Activated T-helper 17 cell treated with anti-CD3 and anti-CD28 coated beads, Interleukin-2, amount 50 U/mL, for 72 hours (primary cell): ENCODE data around the gene TMEM245. TPM values are rescaled to one million over a fixed set of nuclear protein-coding genes. Genes with fewer than 3 reads are reported as not detected.

Experiments used
- ATAC-seq: fragments of 150-1000 bp; cut with Tn5 transposase; replicated peaks from 2 replicates; pipeline ENCODE4 v1.10.0; 2021; ENCODE audit warnings: mild to moderate bottlenecking, moderate library complexity
- H3K27ac Mint-ChIP-seq: one replicate; pipeline ENCODE4 v1.8.0; 2022; ENCODE audit warnings: mixed read lengths
- H3K27me3 Mint-ChIP-seq: one replicate; pipeline ENCODE4 v1.8.0; 2022; ENCODE audit warnings: mixed read lengths
- H3K36me3 Mint-ChIP-seq: one replicate; pipeline ENCODE4 v1.8.0; 2022; ENCODE audit warnings: low read depth, mild to moderate bottlenecking, mixed read lengths
- H3K4me1 Mint-ChIP-seq: one replicate; pipeline ENCODE4 v1.8.0; 2022; ENCODE audit warnings: mixed read lengths
- H3K4me3 Mint-ChIP-seq: one replicate; pipeline ENCODE4 v1.8.0; 2022; ENCODE audit warnings: mild to moderate bottlenecking, mixed read lengths
- H3K9me3 Mint-ChIP-seq: one replicate; pipeline ENCODE4 v1.8.0; 2022; ENCODE audit warnings: mixed read lengths
- total RNA-seq, 2 donors: library from RNA; stranded (reverse); gene quantifications; one replicate each; pipeline ENCODE4 v1.2.3, GENCODE V29; 2022

TMEM245 gene
- total RNA-seq, 2 donors from 2014 or later = 19.3 to 22.3 TPM

DNA sequence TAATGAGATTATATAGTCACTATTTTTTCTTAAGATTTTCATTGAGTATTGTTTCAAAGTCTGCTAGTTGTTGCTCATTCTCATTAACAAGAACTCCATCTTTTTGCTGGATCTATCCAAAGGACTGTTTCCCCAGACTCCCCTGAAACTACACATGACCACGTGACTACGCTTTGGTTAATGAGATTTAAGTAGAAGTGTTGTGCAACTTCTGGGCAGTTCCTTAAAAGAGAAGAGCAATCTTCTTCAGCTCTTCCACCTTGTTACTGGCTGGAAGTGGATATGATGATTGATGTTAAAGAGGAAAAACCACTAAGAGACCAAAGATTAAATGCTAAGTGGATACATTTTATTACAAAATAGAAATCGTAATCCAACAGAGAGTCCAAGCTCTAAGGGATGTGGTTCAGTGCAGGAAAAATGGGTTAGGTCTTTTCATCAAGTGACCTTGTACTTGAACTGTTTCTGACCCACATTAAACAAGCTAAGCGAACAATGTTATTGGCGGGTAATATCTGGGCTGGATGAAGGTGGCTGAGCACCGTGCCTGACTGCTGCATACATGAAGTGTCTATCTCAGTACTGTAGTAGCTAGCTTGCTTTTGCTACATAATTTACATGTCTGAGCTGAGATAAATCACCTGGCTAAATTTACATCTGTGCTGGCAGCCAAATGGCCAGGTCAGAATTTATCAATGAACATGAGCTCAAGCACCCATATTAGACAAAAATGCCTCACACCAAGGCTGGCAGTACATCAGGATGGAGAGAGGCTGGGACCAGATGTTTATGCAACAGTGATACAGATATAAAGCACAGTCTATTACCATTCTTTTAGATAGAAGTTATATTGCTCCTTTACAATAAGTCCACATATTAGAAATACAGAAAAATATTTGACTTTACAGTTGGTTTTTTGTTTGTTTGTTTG lies 98.9 kb downstream of the TMEM245 start:
- Mint-ChIP-seq H3K27me3 (no peaks in the 10 kb centered on the region), H3K36me3 (peaks cover 39% of the 10 kb centered on the region), H3K4me1 (no peaks in the 10 kb centered on the region), H3K9me3 (no peaks in the 10 kb centered on the region), H3K27ac (no peak overlapping the region), H3K4me3 (no peak overlapping the region)
- ATAC-seq = no peak

GRCh38 chr9:109020113-109020512 lies 99.6 kb downstream of the TMEM245 start:
- H3K9me3 Mint-ChIP-seq = no peaks in the 10 kb centered on the region
- H3K36me3 Mint-ChIP-seq = peaks cover 35% of the 10 kb centered on the region
- no peak for ATAC-seq
- no peak overlapping the region for H3K27ac Mint-ChIP-seq
- no peaks in the 10 kb centered on the region for H3K4me1 Mint-ChIP-seq
- no peaks in the 10 kb centered on the region for H3K27me3 Mint-ChIP-seq
- no peak overlapping the region for H3K4me3 Mint-ChIP-seq

GRCh38 chr9:109019420-109019819 lies 100.3 kb downstream of the TMEM245 start:
- no peak overlapping the region for H3K4me3 Mint-ChIP-seq
- no peak overlapping the region for H3K27ac Mint-ChIP-seq
- no peaks in the 10 kb centered on the region for H3K4me1 Mint-ChIP-seq
- no peak for ATAC-seq
- H3K27me3 Mint-ChIP-seq = no peaks in the 10 kb centered on the region
- no peaks in the 10 kb centered on the region for H3K9me3 Mint-ChIP-seq
- H3K36me3 Mint-ChIP-seq = peaks cover 30% of the 10 kb centered on the region

DNA sequence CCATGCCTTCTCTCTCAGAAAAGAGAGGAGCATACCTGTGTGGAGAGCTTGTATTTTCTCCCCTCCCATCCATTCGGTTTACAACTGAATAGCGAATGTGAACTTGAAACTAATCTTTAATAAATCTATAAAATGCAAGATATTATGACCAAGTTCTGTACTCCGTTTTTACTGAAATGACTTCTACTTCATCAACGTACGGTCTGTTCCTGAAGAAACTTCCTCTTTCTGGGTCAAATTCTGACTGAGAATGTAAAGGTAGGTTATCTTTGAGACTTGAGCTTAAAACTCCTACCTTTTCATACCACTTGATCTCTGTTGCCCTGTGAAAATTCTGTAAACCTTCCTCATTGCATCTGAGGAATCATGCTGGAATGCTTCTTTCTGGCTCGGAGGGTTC lies 102.3 kb downstream of the TMEM245 start:
- H3K4me1 Mint-ChIP-seq = peaks cover 1% of the 10 kb centered on the region
- H3K9me3 Mint-ChIP-seq = no peaks in the 10 kb centered on the region
- H3K27me3 Mint-ChIP-seq = no peaks in the 10 kb centered on the region
- H3K36me3 Mint-ChIP-seq = peaks cover 25% of the 10 kb centered on the region
- no peak overlapping the region for H3K27ac Mint-ChIP-seq
- no peak overlapping the region for H3K4me3 Mint-ChIP-seq
- ATAC-seq = no peak

- no peaks in the 10 kb centered on the region for H3K27me3 Mint-ChIP-seq
- H3K4me1 Mint-ChIP-seq = peaks cover 4% of the 10 kb centered on the region
- H3K4me3 Mint-ChIP-seq = no peak overlapping the region
- no peak for ATAC-seq
- peaks cover 29% of the 10 kb centered on the region for H3K36me3 Mint-ChIP-seq
- H3K27ac Mint-ChIP-seq = no peak overlapping the region
- H3K9me3 Mint-ChIP-seq = no peaks in the 10 kb centered on the region
Measured at GRCh38 chr9:109017061-109017460, 102.7 kb downstream of the TMEM245 start.

- Mint-ChIP-seq H3K9me3 (no peaks in the 10 kb centered on the region), H3K36me3 (peaks cover 28% of the 10 kb centered on the region), H3K4me1 (peaks cover 14% of the 10 kb centered on the region), H3K27ac (no peak overlapping the region), H3K4me3 (no peak overlapping the region), H3K27me3 (no peaks in the 10 kb centered on the region)
- no peak for ATAC-seq
Measured at GRCh38 chr9:109016132-109016531, 103.6 kb downstream of the TMEM245 start.

GRCh38 chr9:109014608-109015280 lies 105.0 kb downstream of the TMEM245 start:
- peaks cover 23% of the 10 kb centered on the region for H3K4me1 Mint-ChIP-seq
- H3K27me3 Mint-ChIP-seq = no peaks in the 10 kb centered on the region
- H3K36me3 Mint-ChIP-seq = peaks cover 16% of the 10 kb centered on the region
- ATAC-seq = no peak
- H3K4me3 Mint-ChIP-seq = no peak overlapping the region
- H3K9me3 Mint-ChIP-seq = no peaks in the 10 kb centered on the region
- H3K27ac Mint-ChIP-seq = no peak overlapping the region

GRCh38 chr9:109013679-109014607 lies 105.8 kb downstream of the TMEM245 start:
- H3K9me3 Mint-ChIP-seq = no peaks in the 10 kb centered on the region
- no peak overlapping the region for H3K27ac Mint-ChIP-seq
- H3K4me3 Mint-ChIP-seq = peak overlapping the region; percentile 82
- H3K4me1 Mint-ChIP-seq = peaks cover 23% of the 10 kb centered on the region
- ATAC-seq = no peak
- H3K27me3 Mint-ChIP-seq = no peaks in the 10 kb centered on the region
- peaks cover 8% of the 10 kb centered on the region for H3K36me3 Mint-ChIP-seq

GRCh38 chr9:109012876-109013678 lies 106.7 kb downstream of the TMEM245 start, which contains the start of gene CTNNAL1:
TSS of gene CTNNAL1 (minus strand) at chr9:109013499. CDS start at chr9:109013442, 57 bp downstream.
- H3K4me3 Mint-ChIP-seq = peak within 1 kb of the TSS; percentile 98
- H3K27me3 Mint-ChIP-seq = no peaks in the 10 kb centered on the region
- peak within 1 kb of the TSS; percentile 97 for H3K27ac Mint-ChIP-seq
- peaks cover 5% of the 10 kb centered on the region for H3K36me3 Mint-ChIP-seq
- peaks cover 23% of the 10 kb centered on the region for H3K4me1 Mint-ChIP-seq
- peak; percentile 77 for ATAC-seq
- no peaks in the 10 kb centered on the region for H3K9me3 Mint-ChIP-seq

DNA sequence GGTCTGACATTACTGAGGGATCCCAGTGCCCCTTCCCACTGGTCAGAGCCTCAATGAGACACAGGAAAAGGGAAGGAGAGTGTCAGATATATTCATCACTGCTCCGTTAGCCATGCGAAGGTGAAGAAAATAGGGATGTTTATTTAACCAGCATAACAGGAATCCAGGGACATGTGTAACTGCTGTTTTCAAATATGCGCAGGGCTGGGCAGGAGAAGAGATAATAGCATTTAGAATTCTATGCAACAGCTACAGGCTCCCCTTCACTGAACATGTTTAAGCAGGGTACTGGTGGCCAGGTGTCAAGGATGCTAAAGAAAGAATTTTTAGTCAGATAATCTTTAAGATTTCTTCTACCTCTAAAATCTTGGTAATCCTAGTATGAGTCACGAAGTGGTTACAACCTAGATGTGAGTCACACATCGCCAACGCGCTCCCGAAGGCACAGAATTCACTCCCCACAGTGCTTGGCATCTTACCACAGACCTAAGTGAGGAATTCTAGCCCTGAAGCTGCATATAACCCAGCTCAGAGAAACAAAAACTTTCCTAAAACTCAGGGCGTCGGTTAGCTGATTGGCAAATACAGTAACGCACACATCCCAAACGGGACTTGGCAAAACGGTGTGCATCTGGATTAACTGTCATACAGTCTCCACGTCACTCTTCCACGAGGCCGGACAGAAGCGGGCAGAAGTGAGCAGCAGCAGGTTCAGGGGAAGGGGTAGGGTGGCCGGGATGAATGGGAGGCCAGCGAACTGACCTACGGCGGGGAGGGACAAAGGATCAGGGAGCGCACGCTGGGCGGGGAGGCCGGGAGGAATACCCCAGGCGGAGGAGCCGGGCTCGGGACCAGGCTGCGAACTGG lies 107.5 kb downstream of the TMEM245 start:
- Mint-ChIP-seq H3K27ac (peak overlapping the region; percentile 97), H3K9me3 (no peaks in the 10 kb centered on the region), H3K4me1 (peaks cover 23% of the 10 kb centered on the region), H3K27me3 (no peaks in the 10 kb centered on the region), H3K36me3 (peaks cover 5% of the 10 kb centered on the region), H3K4me3 (peak overlapping the region; percentile 98)
- ATAC-seq = peak; percentile 71

DNA sequence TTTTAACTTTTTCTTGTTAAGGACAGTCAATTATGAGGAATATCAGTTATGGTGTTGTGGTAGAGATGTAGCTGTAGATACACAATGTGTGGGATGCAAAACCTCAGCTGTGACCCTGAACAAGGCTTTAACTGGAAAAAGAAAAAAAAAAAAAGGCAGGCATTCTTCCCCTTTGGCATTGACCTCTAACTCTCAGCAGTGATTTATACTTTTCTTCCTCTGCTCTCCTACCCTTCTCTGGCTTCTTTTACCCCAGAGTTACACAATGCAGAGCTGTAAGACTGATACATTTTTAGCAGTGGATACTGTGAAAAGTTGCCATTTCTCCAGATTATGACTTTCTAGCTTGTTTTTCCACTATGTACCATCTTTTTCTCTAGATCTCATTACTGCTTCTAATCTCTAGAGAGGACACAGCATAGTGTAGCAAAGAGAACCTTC lies 108.5 kb downstream of the TMEM245 start:
- Mint-ChIP-seq H3K36me3 (peaks cover 5% of the 10 kb centered on the region), H3K4me3 (peak overlapping the region; percentile 98), H3K27ac (peak overlapping the region; percentile 97), H3K27me3 (no peaks in the 10 kb centered on the region), H3K4me1 (peaks cover 23% of the 10 kb centered on the region), H3K9me3 (no peaks in the 10 kb centered on the region)
- no peak for ATAC-seq

DNA sequence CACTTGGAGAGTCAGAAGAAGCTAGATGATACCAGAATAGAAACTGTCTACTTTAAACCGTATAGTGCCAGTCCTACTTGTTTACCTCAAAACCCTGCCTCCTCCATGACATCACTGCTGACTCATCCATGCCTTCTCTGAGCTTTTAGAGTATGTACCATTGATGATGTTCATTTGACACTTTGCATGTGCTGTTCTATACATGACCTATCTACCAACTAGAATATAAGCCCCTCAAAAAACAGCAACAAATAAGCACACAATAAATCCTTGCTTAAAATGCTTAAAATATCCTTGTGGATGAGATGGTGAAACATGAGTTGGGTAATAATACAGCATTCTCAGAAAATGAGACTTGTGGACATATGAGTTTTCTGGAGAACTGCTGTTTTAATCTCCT lies 109.0 kb downstream of the TMEM245 start:
- Mint-ChIP-seq H3K9me3 (no peaks in the 10 kb centered on the region), H3K36me3 (peaks cover 5% of the 10 kb centered on the region), H3K27ac (peak overlapping the region; percentile 97), H3K27me3 (no peaks in the 10 kb centered on the region), H3K4me3 (peak overlapping the region; percentile 98), H3K4me1 (peaks cover 23% of the 10 kb centered on the region)
- ATAC-seq = peak; percentile 68

DNA sequence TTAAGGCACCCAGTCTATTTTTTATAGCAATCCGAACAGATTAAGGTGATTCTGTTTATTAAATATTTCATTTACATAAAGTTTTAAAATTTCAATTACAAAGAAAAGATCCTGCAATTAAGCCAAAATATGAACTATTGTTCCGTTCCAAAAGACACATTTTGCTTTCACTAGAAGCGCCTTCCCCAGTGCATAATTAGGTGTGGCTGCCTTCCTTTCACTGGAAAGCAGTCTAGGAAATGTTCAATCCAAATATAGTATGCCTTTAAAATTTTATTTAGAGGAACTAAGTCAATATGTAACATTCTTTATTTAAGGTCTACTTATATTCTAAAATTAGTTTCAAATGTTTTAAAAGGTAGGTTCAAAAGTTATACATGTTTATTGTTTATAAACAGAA lies 114.1 kb downstream of the TMEM245 start:
- no peak for ATAC-seq
- no peak overlapping the region for H3K4me3 Mint-ChIP-seq
- no peaks in the 10 kb centered on the region for H3K27me3 Mint-ChIP-seq
- H3K36me3 Mint-ChIP-seq = no peaks in the 10 kb centered on the region
- H3K4me1 Mint-ChIP-seq = peaks cover 4% of the 10 kb centered on the region
- no peak overlapping the region for H3K27ac Mint-ChIP-seq
- peaks cover 5% of the 10 kb centered on the region for H3K9me3 Mint-ChIP-seq
